ENCODE data around the gene UCHL1.

UCHL1 gene

DNA sequence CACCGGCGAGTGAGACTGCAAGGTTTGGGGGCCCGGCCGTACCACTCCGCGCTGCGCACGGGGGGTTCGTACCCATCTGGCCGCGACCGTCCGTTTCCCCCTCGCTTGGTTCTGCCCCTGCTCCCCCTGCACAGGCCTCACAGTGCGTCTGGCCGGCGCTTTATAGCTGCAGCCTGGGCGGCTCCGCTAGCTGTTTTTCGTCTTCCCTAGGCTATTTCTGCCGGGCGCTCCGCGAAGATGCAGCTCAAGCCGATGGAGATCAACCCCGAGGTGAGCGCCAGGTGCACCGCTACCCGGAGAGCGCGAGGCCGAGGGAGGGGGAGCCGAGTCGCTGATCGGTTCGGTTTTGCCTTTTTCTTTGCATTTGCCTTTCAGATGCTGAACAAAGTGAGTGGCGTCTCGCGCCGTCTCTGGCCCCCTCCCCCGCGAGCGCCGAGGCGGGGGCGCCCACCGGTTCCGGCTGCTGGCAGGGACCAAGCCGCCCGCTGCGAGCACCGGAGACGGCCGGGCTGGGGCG lies at the start of gene UCHL1:
Gene UCHL1, plus strand, starts transcription at position 189 of the 517 bp plus-strand sequence. Its CDS starts 49 bp downstream, at position 238.
- H3K27ac ChIP-seq (ENCODE audit: low read depth, low read length, poor library complexity, severe bottlenecking) = peak within 1 kb of the TSS; percentile 75
- H3K9me3 ChIP-seq (ENCODE audit: low read length) = no peaks in the 10 kb centered on the region
- H3K27me3 ChIP-seq (ENCODE audit: insufficient read depth, low read length) = no peaks in the 10 kb centered on the region
- no peaks in the 10 kb centered on the region for H3K9me2 ChIP-seq (ENCODE audit: low read depth, low read length)
- peaks cover 18% of the 10 kb centered on the region for H3K79me2 ChIP-seq (ENCODE audit: insufficient read depth, low read length)
- TF ChIP-seq, protein P1, sequence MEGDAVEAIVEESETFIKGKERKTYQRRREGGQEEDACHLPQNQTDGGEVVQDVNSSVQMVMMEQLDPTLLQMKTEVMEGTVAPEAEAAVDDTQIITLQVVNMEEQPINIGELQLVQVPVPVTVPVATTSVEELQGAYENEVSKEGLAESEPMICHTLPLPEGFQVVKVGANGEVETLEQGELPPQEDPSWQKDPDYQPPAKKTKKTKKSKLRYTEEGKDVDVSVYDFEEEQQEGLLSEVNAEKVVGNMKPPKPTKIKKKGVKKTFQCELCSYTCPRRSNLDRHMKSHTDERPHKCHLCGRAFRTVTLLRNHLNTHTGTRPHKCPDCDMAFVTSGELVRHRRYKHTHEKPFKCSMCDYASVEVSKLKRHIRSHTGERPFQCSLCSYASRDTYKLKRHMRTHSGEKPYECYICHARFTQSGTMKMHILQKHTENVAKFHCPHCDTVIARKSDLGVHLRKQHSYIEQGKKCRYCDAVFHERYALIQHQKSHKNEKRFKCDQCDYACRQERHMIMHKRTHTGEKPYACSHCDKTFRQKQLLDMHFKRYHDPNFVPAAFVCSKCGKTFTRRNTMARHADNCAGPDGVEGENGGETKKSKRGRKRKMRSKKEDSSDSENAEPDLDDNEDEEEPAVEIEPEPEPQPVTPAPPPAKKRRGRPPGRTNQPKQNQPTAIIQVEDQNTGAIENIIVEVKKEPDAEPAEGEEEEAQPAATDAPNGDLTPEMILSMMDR (IDR thresholded peaks at IDR 0.05; ENCODE audit: low read length) = no peak
- no peak for TF ChIP-seq EZH2 (IDR thresholded peaks at IDR 0.05; ENCODE audit: borderline replicate concordance, low read length)
- H3K4me2 ChIP-seq (ENCODE audit: low read length) = peak within 1 kb of the TSS; percentile 93
- no peaks in the 10 kb centered on the region for H4K20me1 ChIP-seq (ENCODE audit: insufficient read depth, low read length)
- H3F3A ChIP-seq (ENCODE audit: insufficient read depth, low read length) = no peaks in the 10 kb centered on the region
- peaks cover 24% of the 10 kb centered on the region for H3K4me1 ChIP-seq (ENCODE audit: insufficient read depth, low read length, severe bottlenecking)
- peaks cover 42% of the 10 kb centered on the region for H3K36me3 ChIP-seq (ENCODE audit: insufficient read depth, low read length)
- peak within 1 kb of the TSS; percentile 88 for H3K9ac ChIP-seq (ENCODE audit: low read length)
- H2AFZ ChIP-seq (ENCODE audit: low read length) = peak within 1 kb of the TSS; percentile 93
- peak within 1 kb of the TSS; percentile 74 for H3K4me3 ChIP-seq (ENCODE audit: low read depth, low read length, poor library complexity, severe bottlenecking)

DNA sequence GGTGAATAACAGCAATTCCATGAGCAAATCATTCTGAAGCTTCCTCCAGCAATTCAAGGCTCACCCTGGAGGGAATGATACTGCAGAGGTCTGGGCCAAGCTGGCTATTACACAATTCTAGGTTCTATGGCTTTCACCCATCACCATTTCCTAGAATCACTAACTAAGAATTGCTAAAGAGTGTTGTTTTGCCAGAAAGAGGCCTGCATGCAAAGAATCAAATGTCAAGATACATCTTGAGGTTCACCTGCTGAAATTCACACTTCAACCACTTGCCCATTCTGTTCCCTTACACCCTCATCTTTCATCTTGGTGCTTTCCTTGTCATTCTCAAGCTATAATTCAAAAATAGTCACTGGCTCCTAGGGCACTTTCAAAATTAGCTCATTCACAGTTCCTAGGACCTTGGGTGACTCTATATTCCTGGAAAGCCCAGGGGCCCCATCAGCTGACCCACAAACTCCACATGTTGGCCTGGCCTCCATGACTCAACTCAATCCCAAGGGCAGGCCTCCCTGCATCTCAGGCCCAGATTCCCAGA lies 49.4 kb upstream of the UCHL1 start:
- H3K9me2 ChIP-seq (ENCODE audit: low read depth, low read length) = no peaks in the 10 kb centered on the region
- no peaks in the 10 kb centered on the region for H3F3A ChIP-seq (ENCODE audit: insufficient read depth, low read length)
- no peak overlapping the region for H3K4me3 ChIP-seq (ENCODE audit: low read depth, low read length, poor library complexity, severe bottlenecking)
- no peaks in the 10 kb centered on the region for H3K4me1 ChIP-seq (ENCODE audit: insufficient read depth, low read length, severe bottlenecking)
- no peaks in the 10 kb centered on the region for H4K20me1 ChIP-seq (ENCODE audit: insufficient read depth, low read length)
- H3K4me2 ChIP-seq (ENCODE audit: low read length) = no peak overlapping the region
- H3K9ac ChIP-seq (ENCODE audit: low read length) = no peak overlapping the region
- H3K27me3 ChIP-seq (ENCODE audit: insufficient read depth, low read length) = no peaks in the 10 kb centered on the region
- H3K36me3 ChIP-seq (ENCODE audit: insufficient read depth, low read length) = no peaks in the 10 kb centered on the region
- H3K9me3 ChIP-seq (ENCODE audit: low read length) = no peaks in the 10 kb centered on the region
- H2AFZ ChIP-seq (ENCODE audit: low read length) = no peak overlapping the region
- no peak for TF ChIP-seq EZH2 (IDR thresholded peaks at IDR 0.05; ENCODE audit: borderline replicate concordance, low read length)
- TF ChIP-seq, protein P1 (IDR thresholded peaks at IDR 0.05; ENCODE audit: low read length) = no peak
- no peak overlapping the region for H3K27ac ChIP-seq (ENCODE audit: low read depth, low read length, poor library complexity, severe bottlenecking)
- no peaks in the 10 kb centered on the region for H3K79me2 ChIP-seq (ENCODE audit: insufficient read depth, low read length)

DNA sequence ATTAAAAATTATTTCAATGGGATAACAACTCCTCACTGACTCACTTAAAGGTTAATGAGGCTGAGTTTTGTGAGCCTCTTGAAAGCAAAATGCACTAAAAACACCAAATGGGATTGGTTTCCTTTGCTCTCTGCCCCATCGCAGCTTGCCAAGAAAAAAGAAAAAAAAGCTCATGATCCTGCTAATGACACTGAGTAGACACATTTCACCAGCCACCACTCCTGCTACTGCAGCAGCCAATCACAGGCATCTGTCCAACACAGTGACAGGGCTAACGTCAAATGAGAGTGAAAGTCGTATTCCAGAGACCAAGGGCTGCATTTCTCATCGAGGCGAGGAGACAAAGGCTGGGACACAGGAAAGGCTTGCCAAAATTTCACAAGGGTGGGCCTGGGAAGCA lies 47.5 kb upstream of the UCHL1 start:
- no peaks in the 10 kb centered on the region for H3K36me3 ChIP-seq (ENCODE audit: insufficient read depth, low read length)
- H3K9me2 ChIP-seq (ENCODE audit: low read depth, low read length) = no peaks in the 10 kb centered on the region
- H3K27ac ChIP-seq (ENCODE audit: low read depth, low read length, poor library complexity, severe bottlenecking) = no peak overlapping the region
- H3K4me2 ChIP-seq (ENCODE audit: low read length) = no peak overlapping the region
- H3K4me1 ChIP-seq (ENCODE audit: insufficient read depth, low read length, severe bottlenecking) = peaks cover 11% of the 10 kb centered on the region
- H3K4me3 ChIP-seq (ENCODE audit: low read depth, low read length, poor library complexity, severe bottlenecking) = no peak overlapping the region
- H3K9me3 ChIP-seq (ENCODE audit: low read length) = no peaks in the 10 kb centered on the region
- H3K79me2 ChIP-seq (ENCODE audit: insufficient read depth, low read length) = no peaks in the 10 kb centered on the region
- no peak overlapping the region for H2AFZ ChIP-seq (ENCODE audit: low read length)
- H3K9ac ChIP-seq (ENCODE audit: low read length) = no peak overlapping the region
- no peaks in the 10 kb centered on the region for H3F3A ChIP-seq (ENCODE audit: insufficient read depth, low read length)
- TF ChIP-seq EZH2 (IDR thresholded peaks at IDR 0.05; ENCODE audit: borderline replicate concordance, low read length) = no peak
- TF ChIP-seq, protein P1 (IDR thresholded peaks at IDR 0.05; ENCODE audit: low read length) = no peak
- H4K20me1 ChIP-seq (ENCODE audit: insufficient read depth, low read length) = no peaks in the 10 kb centered on the region
- H3K27me3 ChIP-seq (ENCODE audit: insufficient read depth, low read length) = no peaks in the 10 kb centered on the region
